DOHH2 (cell line): Measurements from ENCODE around the gene ERCC8.

Experiments
- H3F3A ChIP-seq: fragments of 200-600 bp; sonication (generic), shearing (Covaris generic); 2 replicates; pipeline ENCODE4 v1.6.0; 2016; ENCODE audit warnings: antibody characterized with exemption, mild to moderate bottlenecking; ENCODE audit not compliant: control insufficient read depth, insufficient read depth
- H3K27ac ChIP-seq: fragments of 200-600 bp; sonication (generic); 2 replicates; pipeline ENCODE4 v1.5.1; 2014; ENCODE audit warnings: low read depth, mild to moderate bottlenecking, low read length, moderate library complexity
- H3K27me3 ChIP-seq: fragments of 200-600 bp; sonication (generic); 2 replicates; pipeline ENCODE4 v1.6.1; 2014; ENCODE audit warnings: mild to moderate bottlenecking, low read length, mixed read lengths; ENCODE audit not compliant: control insufficient read depth
- H3K36me3 ChIP-seq: fragments of 200-600 bp; sonication (generic); 2 replicates; pipeline ENCODE4 v1.6.1; 2014; ENCODE audit warnings: mild to moderate bottlenecking, low read length, moderate library complexity, mixed read lengths; ENCODE audit not compliant: control insufficient read depth
- H3K4me1 ChIP-seq: fragments of 200-600 bp; sonication (generic); 2 replicates; pipeline ENCODE4 v1.6.1; 2014; ENCODE audit warnings: mild to moderate bottlenecking, low read length, mixed read lengths; ENCODE audit not compliant: control insufficient read depth
- H3K4me2 ChIP-seq: fragments of 200-600 bp; sonication (generic); 2 replicates; pipeline ENCODE4 v1.6.0; 2014; ENCODE audit warnings: mild to moderate bottlenecking, low read length, moderate library complexity
- H3K4me3 ChIP-seq: fragments of 200-600 bp; sonication (generic); 2 replicates; pipeline ENCODE4 v1.5.1; 2014; ENCODE audit warnings: mild to moderate bottlenecking, low read length, mixed read lengths
- H3K79me2 ChIP-seq: fragments of 200-600 bp; sonication (generic); 2 replicates; pipeline ENCODE4 v1.6.1; 2014; ENCODE audit warnings: mild to moderate bottlenecking, low read length, mixed read lengths; ENCODE audit not compliant: control insufficient read depth
- H3K9me2 ChIP-seq: fragments of 200-600 bp; sonication (generic); replicated peaks from 2 replicates; pipeline ENCODE4 v1.6.1; 2014; ENCODE audit warnings: mild to moderate bottlenecking, low read length, mixed read lengths; ENCODE audit not compliant: control insufficient read depth
- H3K9me3 ChIP-seq: fragments of 200-600 bp; sonication (generic); 2 replicates; pipeline ENCODE4 v1.6.1; 2014; ENCODE audit warnings: antibody characterized with exemption, low read length, mixed read lengths; ENCODE audit not compliant: control insufficient read depth, insufficient read depth
- H4K20me1 ChIP-seq: fragments of 200-600 bp; sonication (generic); 2 replicates; pipeline ENCODE4 v1.6.0; 2014; ENCODE audit warnings: low read depth, mild to moderate bottlenecking, antibody characterized with exemption, low read length, moderate library complexity; ENCODE audit not compliant: control insufficient read depth, insufficient read depth
- EZH2phosphoT487 ChIP-seq: fragments of 200-600 bp; sonication (generic); IDR thresholded peaks from 2 replicates; pipeline ENCODE4 v1.6.1; 2017; ENCODE audit warnings: borderline replicate concordance, mild to moderate bottlenecking, antibody characterized with exemption, low read length, moderate library complexity, mixed read lengths
- TF ChIP-seq, protein P1 (sequence below): fragments of 200-600 bp; sonication (generic); IDR thresholded peaks from one replicate; pipeline ENCODE4 v1.5.1; 2014; ENCODE audit warnings: antibody characterized with exemption, mild to moderate bottlenecking, low read depth, low read length; ENCODE audit not compliant: poor library complexity, severe bottlenecking

The ERCC8 gene

DNA sequence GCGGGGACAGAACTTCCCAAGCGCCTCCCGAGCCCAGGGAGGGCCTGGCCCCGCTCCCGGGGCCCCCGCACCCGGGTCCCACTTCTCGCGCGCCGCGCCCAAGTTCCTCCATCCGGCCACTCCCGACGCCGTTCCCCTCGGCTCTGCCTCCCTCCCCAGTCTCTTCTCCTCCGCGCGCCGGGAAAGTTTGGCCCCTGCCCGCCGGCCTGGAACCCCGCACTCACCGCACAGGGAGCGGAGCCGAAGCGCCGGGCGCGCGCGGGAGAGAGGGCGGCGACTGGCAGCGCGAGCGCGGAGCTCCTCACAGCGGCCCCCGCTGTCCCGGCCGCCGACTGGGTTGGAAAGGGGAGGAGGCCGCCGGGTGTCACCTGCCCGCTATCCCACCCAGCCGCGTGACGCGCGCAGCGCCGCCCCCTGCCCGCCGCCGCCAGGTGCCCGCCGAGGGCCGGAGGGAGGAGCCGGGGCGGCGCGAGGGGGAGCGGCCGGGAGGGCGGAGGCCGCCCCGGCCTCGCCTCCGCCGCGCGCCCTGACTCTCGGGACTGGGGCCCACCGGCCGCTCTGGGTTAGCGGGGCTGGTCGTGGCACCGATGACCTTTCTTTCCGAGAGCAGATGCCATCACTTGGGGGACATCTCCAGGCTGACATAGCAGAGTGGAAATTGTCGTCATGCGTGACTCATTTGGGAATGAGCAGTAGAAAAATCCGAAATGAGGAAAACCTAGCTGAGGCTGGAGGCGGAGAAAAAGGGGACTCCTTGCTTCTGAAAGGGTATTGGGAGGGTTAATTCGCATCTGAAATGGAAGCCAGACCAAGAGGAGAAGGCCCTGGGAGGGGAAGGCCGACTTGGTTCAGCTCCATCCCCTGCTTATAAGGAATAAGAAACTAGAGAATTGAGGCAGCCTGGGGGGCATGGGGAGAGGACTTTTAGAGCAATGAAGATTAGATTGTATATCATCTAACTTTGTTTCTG, 100.6 kb downstream of the ERCC8 start, which contains the start of gene ELOVL7:
TSS of gene ELOVL7 (minus strand) at position 334 of the 970 bp plus-strand sequence. CDS start 56,872 bp downstream, outside the sequence.
- Histone ChIP-seq H3F3A (no peaks in the 10 kb centered on the region), H3K4me3 (peak within 1 kb of the TSS; percentile 68), H4K20me1 (no peaks in the 10 kb centered on the region), H3K27ac (no peak within 1 kb of the TSS), H3K4me2 (peak within 1 kb of the TSS; percentile 62), H3K9me3 (no peaks in the 10 kb centered on the region), H3K36me3 (no peaks in the 10 kb centered on the region), H3K27me3 (peaks cover 32% of the 10 kb centered on the region), H3K4me1 (peaks cover 4% of the 10 kb centered on the region), H3K79me2 (no peaks in the 10 kb centered on the region), H3K9me2 (no peaks in the 10 kb centered on the region)
- TF ChIP-seq EZH2phosphoT487, result no peak; the same call in 1 of the 2 replicates
- TF ChIP-seq, protein P1, sequence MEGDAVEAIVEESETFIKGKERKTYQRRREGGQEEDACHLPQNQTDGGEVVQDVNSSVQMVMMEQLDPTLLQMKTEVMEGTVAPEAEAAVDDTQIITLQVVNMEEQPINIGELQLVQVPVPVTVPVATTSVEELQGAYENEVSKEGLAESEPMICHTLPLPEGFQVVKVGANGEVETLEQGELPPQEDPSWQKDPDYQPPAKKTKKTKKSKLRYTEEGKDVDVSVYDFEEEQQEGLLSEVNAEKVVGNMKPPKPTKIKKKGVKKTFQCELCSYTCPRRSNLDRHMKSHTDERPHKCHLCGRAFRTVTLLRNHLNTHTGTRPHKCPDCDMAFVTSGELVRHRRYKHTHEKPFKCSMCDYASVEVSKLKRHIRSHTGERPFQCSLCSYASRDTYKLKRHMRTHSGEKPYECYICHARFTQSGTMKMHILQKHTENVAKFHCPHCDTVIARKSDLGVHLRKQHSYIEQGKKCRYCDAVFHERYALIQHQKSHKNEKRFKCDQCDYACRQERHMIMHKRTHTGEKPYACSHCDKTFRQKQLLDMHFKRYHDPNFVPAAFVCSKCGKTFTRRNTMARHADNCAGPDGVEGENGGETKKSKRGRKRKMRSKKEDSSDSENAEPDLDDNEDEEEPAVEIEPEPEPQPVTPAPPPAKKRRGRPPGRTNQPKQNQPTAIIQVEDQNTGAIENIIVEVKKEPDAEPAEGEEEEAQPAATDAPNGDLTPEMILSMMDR, result no peak

GRCh38 chr5:60843386-60843935, 101.4 kb downstream of the ERCC8 start:
- TF ChIP-seq EZH2phosphoT487, result no peak; the same call in 1 of the 2 replicates
- TF ChIP-seq, protein P1, result no peak
- Histone ChIP-seq H3K9me2 (no peaks in the 10 kb centered on the region), H3K36me3 (no peaks in the 10 kb centered on the region), H4K20me1 (no peaks in the 10 kb centered on the region), H3F3A (no peaks in the 10 kb centered on the region), H3K9me3 (no peaks in the 10 kb centered on the region), H3K4me2 (peak overlapping the region; percentile 62), H3K79me2 (no peaks in the 10 kb centered on the region), H3K4me3 (peak overlapping the region; percentile 68), H3K4me1 (peaks cover 4% of the 10 kb centered on the region), H3K27ac (no peak overlapping the region), H3K27me3 (peaks cover 30% of the 10 kb centered on the region)

GRCh38 chr5:60842871-60843385, 101.9 kb downstream of the ERCC8 start:
- H3K9me2 ChIP-seq, result no peaks in the 10 kb centered on the region

More at GRCh38 chr5:60842871-60843385, 101.9 kb downstream of the ERCC8 start:
- Histone ChIP-seq H3K27me3 (peaks cover 30% of the 10 kb centered on the region), H3K4me3 (no peak overlapping the region; the same call in 1 of the 2 replicates), H3K79me2 (no peaks in the 10 kb centered on the region), H3K4me2 (no peak overlapping the region), H3K36me3 (no peaks in the 10 kb centered on the region), H3F3A (no peaks in the 10 kb centered on the region), H3K9me3 (no peaks in the 10 kb centered on the region), H3K27ac (no peak overlapping the region), H3K4me1 (peaks cover 4% of the 10 kb centered on the region), H4K20me1 (no peaks in the 10 kb centered on the region)
- TF ChIP-seq, protein P1, result no peak
- no peak for TF ChIP-seq EZH2phosphoT487
